ACC112 (cell line): ENCODE data around the gene MT1A.
"Not testable (repeated sequence)": the region's sequence is repeated elsewhere in the genome, so short reads cannot be mapped to it uniquely, and the experiment has no call there.

ENCODE experiments used
- H2AFZ ChIP-seq: fragments of 200-600 bp; sonication (generic); one replicate; pipeline ENCODE4 v1.6.0; 2017; ENCODE audit warnings: antibody characterized with exemption, low read length; ENCODE audit not compliant: unreplicated experiment
- H3K27ac ChIP-seq: fragments of 200-600 bp; sonication (generic); 2 replicates; pipeline ENCODE4 v1.5.1; 2014; ENCODE audit warnings: low read depth, mild to moderate bottlenecking, antibody characterized with exemption, low read length, moderate library complexity
- H3K27me3 ChIP-seq: fragments of 200-600 bp; sonication (generic); 2 replicates; pipeline ENCODE4 v1.6.1; 2014; ENCODE audit warnings: mild to moderate bottlenecking, antibody characterized with exemption, low read length, moderate library complexity, mixed read lengths; ENCODE audit not compliant: insufficient read depth
- H3K36me3 ChIP-seq: fragments of 200-600 bp; sonication (generic); 2 replicates; pipeline ENCODE4 v1.6.1; 2016; ENCODE audit warnings: mild to moderate bottlenecking, antibody characterized with exemption, low read length, moderate library complexity, mixed read lengths; ENCODE audit not compliant: insufficient read depth
- H3K4me1 ChIP-seq: fragments of 200-600 bp; sonication (generic); one replicate; pipeline ENCODE4 v1.6.1; 2016; ENCODE audit warnings: low read length, mixed read lengths; ENCODE audit not compliant: insufficient read depth, unreplicated experiment, control insufficient read depth
- H3K4me3 ChIP-seq: fragments of 200-600 bp; sonication (generic); 2 replicates; pipeline ENCODE4 v1.5.1; 2014; ENCODE audit warnings: mild to moderate bottlenecking, low read depth, low read length
- H3K79me2 ChIP-seq: fragments of 200-600 bp; sonication (generic); one replicate; pipeline ENCODE4 v1.6.0; 2016; ENCODE audit warnings: low read length; ENCODE audit not compliant: control insufficient read depth, unreplicated experiment, insufficient read depth

MT1A gene

DNA sequence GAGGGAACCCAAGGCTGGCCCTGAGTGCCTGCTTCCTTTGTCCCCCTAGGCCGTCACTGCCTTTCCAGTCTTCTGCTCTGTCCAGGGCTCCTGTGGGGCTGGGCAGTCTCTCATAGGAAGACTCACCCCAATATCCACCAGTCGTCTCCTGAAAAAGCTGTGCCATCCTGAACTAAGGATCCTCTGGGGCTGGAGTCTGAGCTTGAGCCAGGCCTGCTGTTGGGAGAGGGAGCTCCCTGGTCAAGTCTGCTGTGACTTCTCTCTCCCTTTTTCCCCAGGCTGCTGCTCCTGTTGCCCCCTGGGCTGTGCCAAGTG is 32.1 kb downstream of the MT1A start:
- no peak overlapping the region for H3K4me3 ChIP-seq
- H3K36me3 ChIP-seq = no peaks in the 10 kb centered on the region
- no peak overlapping the region for H3K27ac ChIP-seq
- no peaks in the 10 kb centered on the region for H3K79me2 ChIP-seq
- no peak overlapping the region for H2AFZ ChIP-seq
- H3K4me1 ChIP-seq = no peaks in the 10 kb centered on the region
- H3K27me3 ChIP-seq = peaks cover 57% of the 10 kb centered on the region

DNA sequence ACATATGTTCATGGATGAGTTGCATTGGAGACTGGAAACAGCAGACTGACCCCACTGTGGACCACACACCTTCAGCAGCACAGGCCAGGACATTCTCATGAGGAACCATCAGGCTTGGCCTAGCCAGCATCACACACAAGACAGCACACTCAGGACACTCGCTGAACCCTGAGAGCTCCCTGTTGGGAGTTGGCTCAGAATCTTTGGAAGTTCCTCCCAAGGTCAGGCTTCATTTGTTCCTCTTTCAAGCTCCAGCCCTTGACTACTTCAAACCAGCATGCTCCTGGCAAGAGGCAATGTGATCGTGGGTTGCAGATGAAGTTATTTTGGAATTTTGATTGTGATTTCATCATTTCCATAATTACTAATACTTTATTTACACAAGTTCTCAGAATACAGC is 33.2 kb downstream of the MT1A start:
- H3K4me1 ChIP-seq, H3K79me2 ChIP-seq, H2AFZ ChIP-seq, H3K27ac ChIP-seq, H3K4me3 ChIP-seq, H3K36me3 ChIP-seq: not testable (repeated sequence)
- peaks cover 54% of the 10 kb centered on the region for H3K27me3 ChIP-seq

DNA sequence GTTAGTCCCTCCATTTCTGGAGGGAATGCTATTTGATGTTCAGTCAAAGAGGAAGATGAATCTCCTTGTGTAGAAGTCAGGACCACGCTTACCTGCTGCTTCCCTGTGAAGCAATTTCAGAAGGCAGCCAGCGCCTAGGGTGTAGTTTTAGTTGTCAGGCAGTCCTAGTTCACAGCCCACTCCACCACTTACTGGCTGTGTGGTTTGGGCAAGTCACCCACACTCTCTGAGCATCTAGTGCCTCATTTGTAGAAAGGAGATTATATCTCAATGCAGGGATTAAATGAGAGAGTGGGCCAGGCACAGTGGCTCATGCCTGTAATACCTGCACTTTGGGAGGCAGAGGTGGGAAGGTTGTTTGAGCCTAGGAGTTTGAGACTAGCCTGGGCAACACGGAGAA is 33.7 kb downstream of the MT1A start:
- H3K4me3 ChIP-seq, H3K79me2 ChIP-seq, H3K36me3 ChIP-seq, H2AFZ ChIP-seq, H3K27ac ChIP-seq, H3K4me1 ChIP-seq: not testable (repeated sequence)
- peaks cover 49% of the 10 kb centered on the region for H3K27me3 ChIP-seq

DNA sequence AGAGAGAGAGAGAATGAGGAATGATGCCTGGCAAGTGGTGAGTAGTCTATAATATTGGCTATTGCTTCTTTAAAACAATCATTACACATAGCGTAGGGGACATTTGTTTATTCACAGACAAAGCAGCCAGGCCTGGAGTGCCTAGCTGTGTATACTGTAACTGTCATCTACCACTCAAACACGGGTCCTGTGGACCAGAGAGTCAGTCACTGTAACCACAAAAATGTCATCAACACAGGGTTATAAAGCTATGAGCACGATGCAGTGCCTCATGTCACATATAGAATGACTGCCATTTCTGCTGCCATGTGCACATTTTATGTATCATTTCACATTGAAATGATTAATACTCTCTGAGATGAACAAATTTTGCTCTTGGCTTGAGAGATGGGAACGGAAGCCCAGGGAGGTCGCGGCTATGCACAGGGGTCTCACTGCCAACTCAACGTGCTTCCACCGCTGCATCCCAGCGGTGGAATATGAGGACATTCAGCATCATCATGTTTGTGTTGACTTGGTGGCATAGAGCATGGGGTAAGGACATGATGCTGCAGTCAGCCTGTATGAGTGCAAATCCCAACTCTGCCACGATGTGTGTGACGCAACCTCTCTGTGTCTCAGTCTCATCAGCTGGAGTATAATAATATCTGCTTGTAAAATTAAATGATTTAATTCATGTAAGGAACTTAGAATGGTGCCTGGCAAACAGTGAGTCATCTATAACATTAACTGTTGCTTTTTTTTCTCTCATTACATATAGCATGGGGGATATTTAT is 34.5 kb downstream of the MT1A start:
- Histone ChIP-seq H3K4me1 (no peaks in the 10 kb centered on the region), H3K4me3 (no peak overlapping the region), H3K27me3 (peaks cover 41% of the 10 kb centered on the region), H3K36me3 (no peaks in the 10 kb centered on the region), H3K79me2 (no peaks in the 10 kb centered on the region), H3K27ac (no peak overlapping the region), H2AFZ (no peak overlapping the region)

DNA sequence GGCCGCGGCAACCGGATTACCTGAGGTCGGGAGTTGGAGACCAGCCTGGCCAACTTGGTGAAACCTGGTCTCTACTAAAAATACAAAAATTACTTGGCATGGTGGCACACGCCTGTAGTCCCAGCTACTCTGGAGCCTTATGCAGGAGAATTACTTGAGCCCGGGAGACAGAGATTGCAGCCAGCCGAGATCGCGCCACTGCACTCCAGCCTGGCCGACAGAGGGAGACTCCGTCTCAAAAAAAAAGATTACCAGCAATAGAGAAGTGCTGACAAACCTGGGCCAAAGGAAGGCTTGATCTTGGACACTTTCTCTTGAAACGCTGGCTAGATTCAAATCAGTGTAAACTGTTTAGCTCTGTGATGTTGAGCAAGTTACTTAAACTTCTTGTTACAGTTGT is 35.5 kb downstream of the MT1A start:
- H3K36me3 ChIP-seq = no peaks in the 10 kb centered on the region
- H2AFZ ChIP-seq = no peak overlapping the region
- H3K79me2 ChIP-seq = no peaks in the 10 kb centered on the region
- peaks cover 32% of the 10 kb centered on the region for H3K27me3 ChIP-seq
- no peak overlapping the region for H3K27ac ChIP-seq
- no peak overlapping the region for H3K4me3 ChIP-seq
- H3K4me1 ChIP-seq = no peaks in the 10 kb centered on the region

DNA sequence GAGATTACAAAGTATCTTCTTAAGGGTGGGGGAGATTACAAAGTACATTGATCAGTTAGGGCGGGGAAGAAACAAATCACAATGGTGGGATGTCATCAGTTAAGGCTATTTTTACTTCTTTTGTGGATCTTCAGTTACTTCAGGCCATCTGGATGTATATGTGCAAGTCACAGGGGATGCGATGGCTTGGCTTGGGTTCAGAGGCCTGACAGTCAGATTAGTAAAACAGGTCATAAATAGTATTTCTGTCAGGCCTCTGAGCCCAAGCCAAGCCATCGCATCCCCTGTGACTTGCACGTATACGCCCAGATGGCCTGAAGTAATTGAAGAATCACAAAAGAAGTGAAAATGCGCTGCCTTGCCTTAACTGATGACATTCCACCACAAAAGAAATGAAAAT is 36.1 kb downstream of the MT1A start:
- H3K4me1 ChIP-seq, H3K36me3 ChIP-seq, H3K27ac ChIP-seq, H3K79me2 ChIP-seq, H2AFZ ChIP-seq, H3K4me3 ChIP-seq: not testable (repeated sequence)
- peaks cover 25% of the 10 kb centered on the region for H3K27me3 ChIP-seq

DNA sequence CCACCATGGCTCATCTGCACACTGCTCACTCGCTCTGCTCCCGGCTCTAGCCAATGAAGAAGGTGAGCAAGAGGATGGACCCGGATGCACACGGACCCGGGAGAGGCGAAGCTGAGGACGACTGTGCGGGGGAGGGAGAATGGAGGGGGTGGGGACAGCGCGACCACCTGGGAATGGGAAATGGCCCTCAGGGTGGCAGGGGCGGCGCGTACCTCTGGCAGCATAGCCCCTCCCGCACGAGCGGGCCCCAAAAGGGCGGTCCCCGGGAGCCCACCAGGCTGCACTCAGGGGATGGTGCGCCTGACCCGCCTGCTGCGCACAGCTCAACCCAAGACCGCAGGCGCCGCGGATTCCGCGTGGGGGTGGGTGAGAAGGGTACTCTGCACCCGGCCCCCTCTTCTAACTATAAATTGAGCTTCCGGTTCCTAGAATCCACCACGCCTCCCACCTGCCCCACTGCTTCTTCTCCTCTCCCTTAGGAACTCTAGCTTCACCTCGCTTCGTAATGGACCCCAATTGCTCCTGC is 37.3 kb downstream of the MT1A start:
- H2AFZ ChIP-seq = no peak overlapping the region
- H3K4me3 ChIP-seq = no peak overlapping the region
- H3K27ac ChIP-seq = no peak overlapping the region
- peaks cover 13% of the 10 kb centered on the region; the same call in 1 of the 2 replicates for H3K27me3 ChIP-seq
- no peaks in the 10 kb centered on the region for H3K79me2 ChIP-seq
- H3K36me3 ChIP-seq = no peaks in the 10 kb centered on the region
- H3K4me1 ChIP-seq = no peaks in the 10 kb centered on the region

DNA sequence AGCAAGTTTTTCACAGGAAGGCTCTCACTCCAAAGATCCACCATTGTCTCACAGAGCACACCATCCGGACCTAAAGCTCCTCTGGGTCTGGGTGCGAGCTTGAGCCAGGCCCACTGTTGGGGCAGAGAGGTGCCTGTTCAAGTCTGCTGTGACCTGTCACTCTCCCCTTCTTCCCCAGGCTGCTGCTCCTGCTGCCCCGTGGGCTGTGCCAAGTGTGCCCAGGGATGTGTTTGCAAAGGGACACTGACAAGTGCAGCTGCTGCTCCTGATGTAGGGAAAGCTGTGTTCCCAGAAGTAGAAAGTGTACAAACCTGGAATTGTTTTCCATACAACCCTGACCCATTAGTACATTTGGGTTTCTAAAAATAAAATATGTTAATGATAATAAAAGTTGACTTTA is 39.0 kb downstream of the MT1A start:
- no peaks in the 10 kb centered on the region for H3K79me2 ChIP-seq
- no peak overlapping the region for H3K4me3 ChIP-seq
- H3K27ac ChIP-seq = no peak overlapping the region
- H2AFZ ChIP-seq = no peak overlapping the region
- H3K36me3 ChIP-seq = no peaks in the 10 kb centered on the region
- H3K27me3 ChIP-seq = peaks cover 8% of the 10 kb centered on the region; the same call in 1 of the 2 replicates
- H3K4me1 ChIP-seq = no peaks in the 10 kb centered on the region

DNA sequence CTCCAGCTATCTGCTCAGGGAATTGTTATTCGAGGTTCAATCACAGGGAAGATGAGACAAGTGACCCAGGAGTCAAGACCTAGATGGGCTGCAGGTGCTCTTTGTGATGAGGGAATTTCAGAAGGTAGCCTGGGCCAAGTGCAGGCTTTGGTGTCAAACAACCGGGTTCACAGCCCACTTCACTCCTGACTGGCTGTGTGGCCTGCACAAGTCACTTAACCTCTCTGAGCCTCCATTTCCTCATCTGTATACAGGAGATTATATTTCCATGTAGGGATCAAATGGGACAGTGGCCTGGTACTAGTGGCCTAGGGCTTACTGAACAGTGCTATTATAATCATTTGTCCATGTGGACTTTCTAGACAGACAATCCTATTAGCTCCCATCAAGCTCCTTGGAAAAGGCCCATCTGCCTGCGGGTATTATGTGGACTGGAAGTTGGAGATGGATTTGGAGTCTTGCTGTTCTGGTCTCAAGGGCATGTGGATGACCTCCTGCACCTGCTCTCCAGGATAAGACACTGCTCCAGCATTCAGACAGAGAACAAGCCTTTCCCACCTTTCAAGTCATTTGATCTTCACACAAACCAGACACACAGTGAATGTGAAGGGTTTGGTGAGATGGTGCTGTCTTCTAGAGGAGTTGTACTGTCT is 40.7 kb downstream of the MT1A start:
- H3K79me2 ChIP-seq = peaks cover 7% of the 10 kb centered on the region
- H2AFZ ChIP-seq = no peak overlapping the region
- H3K27me3 ChIP-seq = peaks cover 8% of the 10 kb centered on the region; the same call in 1 of the 2 replicates
- H3K27ac ChIP-seq = no peak overlapping the region
- H3K4me1 ChIP-seq = peaks cover 13% of the 10 kb centered on the region
- H3K4me3 ChIP-seq = no peak overlapping the region
- no peaks in the 10 kb centered on the region for H3K36me3 ChIP-seq

DNA sequence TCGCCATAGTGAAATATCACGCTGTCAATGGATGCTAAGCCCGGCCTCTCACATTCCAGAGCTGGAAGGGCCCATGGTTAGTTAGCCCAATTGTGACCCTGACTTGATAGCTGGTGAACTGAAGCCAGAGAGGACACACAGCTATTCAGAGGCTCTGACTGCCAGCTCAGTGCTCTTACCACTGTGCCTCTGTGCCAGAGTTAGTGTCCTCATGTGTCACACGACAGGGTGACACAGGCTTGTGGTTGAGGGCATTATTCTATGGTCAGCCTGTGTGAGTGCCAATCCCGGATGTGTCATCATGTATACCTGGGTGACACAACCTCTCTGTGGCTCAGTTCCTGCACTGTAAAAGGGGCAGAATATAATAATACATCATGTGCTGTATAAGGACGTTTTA is 41.4 kb downstream of the MT1A start:
- Histone ChIP-seq H3K79me2 (peaks cover 7% of the 10 kb centered on the region), H3K27ac (no peak overlapping the region), H3K4me3 (no peak overlapping the region), H3K36me3 (no peaks in the 10 kb centered on the region), H2AFZ (no peak overlapping the region), H3K27me3 (peaks cover 8% of the 10 kb centered on the region; the same call in 1 of the 2 replicates), H3K4me1 (peaks cover 19% of the 10 kb centered on the region)
